ENCODE measurements around the gene CACNA1H.
"Not testable (repeated sequence)": the region's sequence is repeated elsewhere in the genome, so short reads cannot be mapped to it uniquely, and the experiment has no call there.

Gene CACNA1H

DNA sequence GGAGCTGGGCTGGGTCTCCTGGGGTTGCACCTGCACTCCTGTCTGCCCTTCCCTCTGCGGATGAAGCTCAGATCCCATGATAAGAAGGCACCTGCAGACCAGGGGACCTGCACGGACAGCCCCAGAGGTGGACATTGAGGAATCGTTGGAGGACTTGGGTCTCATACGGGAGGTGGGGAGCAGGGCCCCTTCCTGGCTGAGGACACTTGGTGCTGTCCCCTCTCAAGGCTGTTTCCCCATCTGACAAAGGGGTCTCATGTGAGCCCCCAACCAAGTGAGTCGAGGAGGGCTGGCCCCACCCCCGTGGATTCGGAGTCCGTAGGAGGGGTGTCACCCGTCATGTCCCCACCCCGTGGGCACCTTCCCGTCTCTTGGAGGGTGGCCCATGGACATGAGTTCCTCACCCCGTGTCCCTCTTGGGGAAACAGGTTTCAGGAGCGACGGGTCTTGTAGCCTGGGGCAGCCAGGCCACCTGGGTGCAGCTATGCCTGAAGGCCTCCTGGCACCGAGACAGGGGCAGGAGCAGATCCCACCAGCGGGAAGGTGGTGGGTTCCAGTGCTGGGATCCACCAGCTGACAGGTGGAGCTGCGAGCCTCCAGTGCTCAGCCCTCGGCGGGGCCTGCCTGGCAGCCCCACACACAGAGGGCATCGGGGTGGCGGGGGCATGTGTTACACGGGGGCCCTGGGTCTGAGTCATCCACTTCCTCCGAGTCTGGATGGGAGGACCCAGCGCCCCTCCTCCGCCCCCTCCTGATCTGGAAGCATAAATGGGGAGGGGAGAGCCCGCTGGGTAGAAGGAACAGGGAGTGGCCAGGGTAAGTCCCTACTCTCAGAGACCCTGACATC is 102.6 kb downstream of the CACNA1H start, which contains the start of gene TPSD1:
Gene TPSD1 (plus strand): TSS at position 794 of the 847 bp plus-strand sequence. CDS start 212 bp downstream, outside the sequence.
- DNase-seq (ENCODE audit: low read depth), result not testable (repeated sequence)

- not testable (repeated sequence) for DNase-seq (ENCODE audit: low read depth)
Observed at GRCh38 chr16:1256296-1256873, 103.5 kb downstream of the CACNA1H start.

DNA sequence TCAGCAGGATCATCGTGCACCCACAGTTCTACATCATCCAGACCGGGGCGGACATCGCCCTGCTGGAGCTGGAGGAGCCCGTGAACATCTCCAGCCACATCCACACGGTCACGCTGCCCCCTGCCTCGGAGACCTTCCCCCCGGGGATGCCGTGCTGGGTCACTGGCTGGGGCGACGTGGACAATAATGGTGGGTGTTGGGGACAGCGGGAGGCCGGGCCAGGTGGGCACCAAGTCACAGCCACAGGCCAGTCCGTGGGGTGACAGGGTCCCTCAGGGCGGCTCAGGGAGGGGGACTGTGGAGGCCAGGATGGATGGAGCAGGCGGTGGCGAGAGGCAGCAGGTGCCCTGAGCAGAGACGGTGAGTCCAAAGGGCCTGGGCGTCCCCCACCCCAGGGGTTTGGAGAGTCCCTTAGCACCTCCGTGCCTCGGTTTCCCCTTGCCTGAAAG is 104.0 kb downstream of the CACNA1H start:
- DNase-seq (ENCODE audit: low read depth), result no peak

DNA sequence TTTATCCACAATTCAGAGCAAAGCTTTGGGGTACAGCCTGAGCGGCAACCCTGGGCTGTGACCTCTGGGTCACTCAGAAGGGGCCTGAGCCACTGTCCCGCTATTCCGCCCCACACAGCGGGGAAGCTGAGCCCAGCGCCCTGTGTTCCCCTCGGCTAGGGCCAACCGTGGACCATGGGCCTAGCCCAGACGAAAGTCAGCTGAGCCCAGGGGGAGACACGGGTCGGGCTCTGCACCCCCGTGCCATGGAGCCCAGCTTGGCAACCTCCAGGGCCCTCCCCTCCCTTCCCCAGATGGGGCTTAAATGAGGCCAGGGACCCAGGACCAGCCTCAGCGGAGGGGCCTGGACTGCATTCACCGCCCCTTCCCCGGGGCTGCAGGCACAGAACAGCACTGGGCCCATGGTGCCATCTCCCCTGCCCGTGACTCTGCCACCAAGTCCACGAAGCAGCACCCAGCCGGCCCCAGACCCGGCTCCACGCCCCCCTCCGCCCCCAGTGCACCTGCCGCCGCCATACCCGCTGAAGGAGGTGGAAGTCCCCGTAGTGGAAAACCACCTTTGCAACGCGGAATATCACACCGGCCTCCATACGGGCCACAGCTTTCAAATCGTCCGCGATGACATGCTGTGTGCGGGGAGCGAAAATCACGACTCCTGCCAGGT is 104.8 kb downstream of the CACNA1H start:
- no peak for DNase-seq (ENCODE audit: low read depth)

DNA sequence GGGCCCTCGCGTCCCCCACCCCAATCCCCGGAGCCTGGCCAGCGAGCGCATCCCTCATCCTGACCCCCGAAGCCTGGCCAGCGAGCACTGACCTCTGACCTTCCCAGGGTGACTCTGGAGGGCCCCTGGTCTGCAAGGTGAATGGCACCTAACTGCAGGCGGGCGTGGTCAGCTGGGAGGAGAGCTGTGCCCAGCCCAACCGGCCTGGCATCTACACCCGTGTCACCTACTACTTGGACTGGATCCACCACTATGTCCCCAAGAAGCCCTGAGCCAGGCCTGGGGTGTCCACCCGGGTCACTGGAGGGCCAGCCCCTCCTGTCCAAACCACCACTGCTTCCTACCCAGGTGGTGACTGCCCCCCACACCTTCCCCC is 105.3 kb downstream of the CACNA1H start:
- no peak for DNase-seq (ENCODE audit: low read depth)

- no peak for DNase-seq (ENCODE audit: low read depth)
Observed at GRCh38 chr16:1258906-1259759, 106.2 kb downstream of the CACNA1H start.

DNA sequence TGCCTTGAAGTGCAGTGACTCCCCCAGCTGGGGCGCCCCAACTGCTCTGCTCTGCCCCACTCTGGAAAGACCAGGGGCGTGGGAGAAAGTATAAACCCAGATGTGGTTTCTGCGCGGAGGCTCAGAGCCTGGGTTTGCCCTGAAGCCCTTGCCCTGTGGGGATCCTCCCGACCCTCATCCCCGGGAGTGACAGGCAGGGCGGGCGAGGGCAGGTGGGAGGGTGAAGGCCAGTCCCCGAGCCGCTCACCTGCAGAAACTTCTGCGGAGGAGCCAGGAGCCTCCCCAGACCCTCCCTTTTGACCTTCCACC is 106.8 kb downstream of the CACNA1H start:
- DNase-seq (ENCODE audit: low read depth), result no peak

DNA sequence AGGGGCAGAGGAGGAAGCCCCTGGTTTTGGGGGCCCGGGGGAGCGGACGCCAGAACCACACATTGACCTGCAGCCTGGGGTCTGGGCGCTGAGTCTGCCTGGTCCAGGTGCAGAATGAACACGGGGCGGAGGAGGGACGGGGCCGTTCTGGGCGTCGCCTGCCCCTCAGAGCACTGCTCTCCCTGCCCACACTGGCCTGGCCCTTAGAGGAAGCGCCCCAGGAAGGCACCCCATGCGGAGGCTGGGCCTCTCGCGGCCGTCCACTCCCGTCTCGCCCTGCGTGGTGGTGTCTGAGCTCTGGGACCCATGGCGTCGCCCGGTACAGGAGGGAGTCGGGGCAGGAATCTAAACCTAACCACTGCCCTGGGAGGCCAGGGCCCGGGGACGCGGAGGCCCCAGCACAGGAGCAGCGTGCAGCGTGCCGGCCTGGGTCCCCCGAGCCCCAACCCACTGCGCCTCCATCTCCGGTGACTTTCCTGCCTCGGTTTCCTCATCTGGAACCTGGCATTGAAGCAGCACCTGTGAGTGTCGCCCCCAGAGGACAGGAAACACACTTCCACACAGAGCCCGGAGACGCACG is 107.3 kb downstream of the CACNA1H start:
- DNase-seq (ENCODE audit: low read depth), result no peak

DNA sequence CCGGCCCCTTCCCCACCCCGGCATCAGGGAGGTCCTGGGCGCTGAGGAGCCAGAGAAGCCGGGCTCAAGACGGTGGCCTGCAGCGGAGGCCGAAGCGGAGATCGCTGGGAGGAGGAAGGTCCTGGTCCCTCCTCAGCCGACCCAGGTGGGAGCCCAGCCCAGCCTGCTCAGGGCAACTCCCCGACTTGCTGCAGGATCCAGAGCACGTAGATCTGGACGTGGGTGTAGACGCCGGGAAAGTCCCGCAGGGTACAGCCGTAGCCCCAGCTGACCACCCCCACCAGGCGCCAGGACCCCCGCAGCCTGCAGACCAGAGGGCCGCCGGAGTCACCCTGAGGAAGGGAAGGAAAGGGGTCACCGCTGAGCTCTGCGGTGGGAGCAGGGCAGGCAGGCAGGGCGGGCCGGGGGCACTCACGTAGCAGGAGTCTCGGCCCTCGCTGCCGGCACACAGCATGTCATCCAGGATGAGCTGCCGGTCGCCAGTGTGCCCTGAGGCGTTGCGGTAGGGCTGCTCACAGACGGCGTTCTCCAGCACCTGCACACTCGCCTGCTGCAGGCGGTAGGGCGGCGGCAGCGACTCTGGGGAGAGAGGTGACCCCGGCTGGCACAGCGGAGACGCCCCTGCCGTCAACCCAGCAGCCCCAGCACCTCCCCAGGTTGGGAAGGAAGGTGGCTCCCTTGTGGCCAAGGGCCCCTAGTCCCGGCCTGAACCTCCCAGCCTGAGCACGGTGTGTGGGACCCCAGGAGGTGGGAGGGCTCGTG is 108.4 kb downstream of the CACNA1H start:
- DNase-seq (ENCODE audit: low read depth), result no peak

GRCh38 chr16:1262210-1262845 is 109.4 kb downstream of the CACNA1H start:
- no peak for DNase-seq (ENCODE audit: low read depth)

GRCh38 chr16:1262846-1263221 is 109.9 kb downstream of the CACNA1H start:
- no peak for DNase-seq (ENCODE audit: low read depth)

DNA sequence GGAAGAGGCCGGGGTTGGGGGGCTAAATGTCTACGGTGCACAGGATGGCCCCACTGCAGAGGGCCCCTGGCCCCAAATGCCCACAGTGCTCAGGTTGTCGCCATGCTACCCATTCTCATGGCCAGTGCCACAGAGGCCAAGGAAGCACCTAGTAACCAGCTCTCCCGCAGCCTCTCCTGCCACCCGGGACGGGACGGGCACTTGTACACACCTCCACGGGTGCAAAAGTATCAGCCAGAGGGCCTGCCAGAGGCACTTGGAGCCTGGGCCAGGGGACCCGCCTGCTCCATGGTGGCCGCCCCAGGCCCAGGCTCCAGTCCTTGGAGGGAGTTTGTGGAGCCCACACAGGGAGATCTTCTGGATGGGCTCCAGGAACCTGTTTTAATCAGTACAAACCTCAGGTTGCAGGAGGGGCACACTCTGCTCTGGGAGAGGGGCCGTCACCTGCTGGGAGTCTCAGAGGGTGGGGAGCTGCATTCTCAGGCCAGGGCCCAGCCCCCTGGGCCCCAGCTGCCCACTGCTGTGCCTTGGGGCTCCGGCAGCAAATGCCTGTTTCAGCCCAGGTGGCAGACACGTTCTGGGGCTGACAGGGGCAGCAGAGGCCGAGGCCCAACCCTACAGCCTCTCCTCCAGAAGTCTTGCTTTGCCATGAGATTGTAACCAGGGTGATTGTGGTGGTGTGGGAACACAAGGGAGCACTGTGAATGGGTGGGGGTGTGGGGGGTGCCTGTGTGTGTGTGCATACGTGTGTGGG is 110.9 kb downstream of the CACNA1H start:
- DNase-seq (ENCODE audit: low read depth), result no peak

DNA sequence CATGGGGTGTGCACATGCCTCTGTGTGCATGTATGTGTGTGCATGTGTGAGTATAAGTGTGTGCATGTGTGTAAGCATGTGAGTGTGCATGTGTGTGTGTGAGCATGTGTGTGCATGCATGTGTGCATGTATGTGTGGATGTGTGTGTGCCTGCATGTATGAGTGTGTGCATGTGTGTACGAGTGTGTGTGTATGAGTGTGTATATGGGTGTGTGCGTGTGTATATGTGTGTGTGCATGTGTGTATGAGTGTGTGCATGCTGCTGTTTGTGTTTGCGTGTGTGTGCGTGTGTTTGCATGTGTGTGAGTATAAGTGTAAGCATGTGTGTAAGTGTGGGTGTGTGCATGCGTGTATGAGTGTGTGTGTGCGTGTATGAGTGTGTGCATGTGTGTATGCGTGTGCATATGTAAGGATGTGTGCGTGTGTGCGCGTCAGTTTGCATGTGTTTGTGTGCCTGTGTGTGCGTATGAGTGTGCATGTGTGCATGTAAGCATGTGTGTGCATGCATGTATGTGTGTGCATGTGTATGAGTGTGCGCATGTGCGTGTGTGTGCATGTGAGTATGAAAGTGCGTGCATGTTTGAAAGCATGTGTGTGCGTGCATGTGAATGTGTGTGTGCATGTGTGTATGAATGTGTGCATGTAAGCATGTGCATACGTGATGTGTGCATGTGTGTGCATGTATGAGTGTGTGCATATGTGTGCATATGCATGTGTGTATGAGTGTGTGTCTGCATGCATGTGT is 111.6 kb downstream of the CACNA1H start:
- DNase-seq (ENCODE audit: low read depth), result no peak

DNA sequence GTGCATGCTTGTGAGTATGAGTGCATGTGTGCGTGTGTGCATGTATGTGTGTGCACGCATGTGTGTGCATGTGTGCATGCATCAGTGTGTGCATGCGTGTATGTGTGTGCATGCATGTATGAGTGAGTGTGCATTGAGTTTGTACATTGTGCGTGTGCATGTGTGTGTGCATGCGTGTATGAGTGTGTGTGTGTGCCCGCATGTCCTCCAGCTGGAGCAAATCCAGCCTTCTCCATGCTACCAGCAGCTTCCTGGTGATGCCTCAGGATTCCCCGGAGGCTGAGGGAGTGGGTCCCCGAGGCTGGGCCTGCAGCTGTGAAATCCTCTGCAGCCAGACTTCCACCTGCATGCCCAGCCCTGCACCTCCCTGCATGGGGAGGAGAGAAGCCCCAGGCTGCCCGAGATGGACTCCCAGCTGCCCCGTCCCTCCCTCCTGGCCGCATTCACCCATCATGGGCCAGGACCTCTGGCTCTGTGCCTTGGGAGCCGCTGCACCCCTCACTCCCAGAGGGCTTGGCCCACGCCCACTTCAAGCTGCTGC is 112.3 kb downstream of the CACNA1H start:
- DNase-seq (ENCODE audit: low read depth), result no peak

- DNase-seq (ENCODE audit: low read depth), result no peak
Observed at GRCh38 chr16:1265826-1266225, 112.9 kb downstream of the CACNA1H start.

DNA sequence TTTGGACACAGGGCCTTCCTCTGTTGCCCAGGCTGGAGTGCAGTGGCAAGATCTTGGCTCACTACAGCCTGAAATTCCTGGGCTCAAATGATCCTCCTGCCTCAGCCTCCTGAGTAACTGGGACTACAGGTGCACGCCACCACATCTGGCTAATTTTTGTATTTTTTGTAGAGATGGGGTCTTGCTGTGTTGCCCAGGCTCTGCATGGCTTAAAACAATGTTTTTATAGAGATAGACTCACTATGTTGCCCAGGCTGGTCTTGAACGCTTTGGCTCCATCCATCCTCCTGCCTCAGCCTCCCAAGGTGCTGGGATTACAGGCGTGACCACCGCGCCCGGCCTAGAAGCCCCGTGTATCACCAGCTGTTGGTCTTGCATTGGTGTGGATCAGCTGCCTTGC is 116.5 kb downstream of the CACNA1H start:
- not testable (repeated sequence) for DNase-seq (ENCODE audit: low read depth)

GRCh38 chr16:1271380-1271723 is 118.4 kb downstream of the CACNA1H start:
- DNase-seq (ENCODE audit: low read depth), result no peak
